CD4-positive, alpha-beta T cell treated with Interleukin-17A for 4 hours (primary cell): ENCODE measurements around the gene PLSCR2.
"Not testable (repeated sequence)": the region's sequence is repeated elsewhere in the genome, so short reads cannot be mapped to it uniquely, and the experiment has no call there.

Source experiments
- DNase-seq: peaks from one replicate; pipeline ENCODE4 v3.0.0-alpha.2; 2020; ENCODE audit warnings: mixed read lengths

The PLSCR2 gene

DNA sequence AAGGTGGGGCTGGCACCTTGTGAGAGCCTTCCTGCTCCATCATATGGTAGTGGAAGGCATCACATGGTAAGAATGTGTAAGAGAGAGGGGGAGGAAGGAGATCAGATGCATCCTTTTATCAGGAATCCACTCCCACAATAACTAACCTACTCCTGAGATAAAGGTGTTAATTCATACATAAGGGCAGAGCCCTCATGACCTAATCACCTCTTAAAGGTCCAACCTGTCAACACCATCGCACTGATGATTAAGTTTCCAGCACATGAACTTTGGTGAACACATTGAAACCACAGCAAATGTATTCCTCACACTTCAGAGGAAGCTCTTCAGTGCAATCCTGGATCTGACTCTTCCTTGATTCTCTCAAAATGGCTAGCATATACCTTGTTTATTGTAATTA lies 55.4 kb downstream of the PLSCR2 start:
- no peak for DNase-seq

DNA sequence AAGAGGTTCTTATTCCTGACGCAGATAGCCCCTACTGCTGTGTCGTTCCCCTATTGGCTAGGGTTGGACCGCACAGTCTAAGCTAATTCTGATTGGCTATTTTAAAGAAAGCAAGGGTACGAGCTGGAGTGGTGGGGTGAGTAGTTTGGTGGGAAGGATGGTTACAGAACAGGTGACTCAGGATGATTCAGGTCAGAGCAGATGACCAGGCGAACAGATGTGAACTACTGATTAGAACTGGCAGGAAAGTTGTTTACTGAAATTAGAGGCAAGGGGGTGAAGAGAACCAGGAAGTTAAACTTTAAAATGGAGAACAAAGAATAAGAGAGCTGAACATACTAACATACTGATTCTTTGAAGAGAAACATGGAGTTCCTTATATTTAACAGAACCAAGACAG lies 56.6 kb downstream of the PLSCR2 start:
- not testable (repeated sequence) for DNase-seq

DNA sequence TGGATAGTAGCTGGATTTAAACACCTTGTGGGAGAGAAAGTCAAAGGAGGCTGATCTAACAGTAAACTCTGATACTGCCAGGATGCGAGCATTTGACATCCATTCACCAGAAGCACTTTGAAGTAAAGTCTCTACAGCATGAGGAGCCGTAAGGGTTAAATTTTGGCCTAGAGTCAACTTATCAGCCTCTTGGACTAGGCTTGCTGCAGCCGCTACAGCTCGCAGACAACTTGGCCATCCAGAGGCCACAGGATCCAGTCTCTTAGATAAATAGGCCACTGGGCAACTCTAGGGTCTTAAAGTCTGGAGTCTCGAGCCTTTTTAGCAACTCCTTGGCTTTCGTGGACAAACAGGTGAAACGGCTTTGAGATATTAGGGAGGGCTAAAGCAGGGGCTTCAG lies 61.4 kb downstream of the PLSCR2 start:
- DNase-seq: no peak

DNA sequence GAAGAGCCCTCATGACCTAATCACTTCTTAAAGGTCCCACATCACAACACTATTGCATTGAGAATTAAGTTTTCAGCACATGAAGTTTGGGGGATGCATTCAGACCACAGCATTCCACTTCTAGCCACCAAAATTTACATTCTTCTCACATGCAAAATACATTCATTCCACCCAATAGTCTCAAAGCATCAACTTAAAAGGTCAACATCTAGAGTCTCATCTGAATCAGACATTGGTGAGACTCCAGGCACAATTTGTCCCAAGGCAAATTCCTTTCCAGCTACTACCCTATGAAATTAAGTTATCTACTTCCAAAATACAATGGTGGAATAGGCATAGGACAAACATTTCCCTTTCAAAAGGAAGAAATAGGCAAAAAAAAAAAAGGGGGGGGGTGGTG lies 64.9 kb downstream of the PLSCR2 start:
- DNase-seq: no peak

DNA sequence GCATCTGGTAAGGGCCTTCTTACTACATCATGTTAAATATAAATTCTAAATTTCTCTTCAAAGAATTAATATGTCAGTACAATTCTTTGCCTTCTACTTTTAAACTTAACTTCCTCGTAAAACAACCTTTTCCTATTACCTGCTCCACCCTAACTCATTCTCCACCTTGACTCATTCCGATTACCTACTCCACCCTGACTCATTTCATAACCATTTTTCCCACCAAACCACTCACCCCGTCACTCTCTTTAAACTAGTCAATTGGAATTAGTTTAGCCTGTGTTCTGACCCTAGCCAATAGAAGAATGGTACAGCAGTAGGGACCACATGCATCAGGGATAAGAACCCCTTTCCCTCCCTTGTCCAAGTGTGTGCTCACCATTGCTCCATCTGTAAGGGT lies 65.6 kb downstream of the PLSCR2 start:
- no peak for DNase-seq

DNA sequence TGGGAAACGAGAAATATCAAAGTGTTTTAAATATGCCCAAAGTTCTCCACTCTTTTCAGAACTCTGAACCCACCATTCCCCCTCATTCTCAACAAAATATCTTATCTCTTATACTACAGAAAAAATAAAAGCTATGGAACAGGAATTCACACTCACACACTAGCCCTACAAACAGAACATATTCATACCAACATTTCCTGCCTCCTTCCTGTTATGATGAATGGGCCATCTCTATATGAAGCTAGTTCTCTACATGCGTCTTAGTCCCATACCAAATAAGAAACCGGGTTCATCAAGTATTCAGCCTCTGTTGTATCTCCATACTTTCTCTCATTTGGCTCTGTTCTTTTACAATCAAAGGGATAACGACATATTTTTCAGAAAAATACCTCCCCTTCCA lies 72.6 kb downstream of the PLSCR2 start:
- DNase-seq: no peak

DNA sequence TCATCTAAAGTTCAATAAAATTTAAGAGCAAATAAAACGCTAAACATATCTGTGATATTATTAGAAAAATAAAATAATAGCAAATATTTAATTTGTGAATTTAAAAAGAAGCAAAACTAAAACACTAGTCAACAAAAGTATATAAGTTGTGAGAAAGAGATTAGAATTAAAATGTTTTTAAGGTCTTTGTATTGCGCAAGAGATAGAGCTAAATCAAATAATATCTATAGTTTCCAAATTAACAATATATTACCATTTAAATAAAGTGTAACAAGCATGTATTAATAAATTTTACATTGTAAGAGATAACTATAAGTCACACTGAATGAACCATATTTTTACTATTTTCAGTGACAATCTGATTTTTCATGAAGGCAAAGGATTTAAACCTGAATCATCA lies 74.2 kb downstream of the PLSCR2 start:
- no peak for DNase-seq

DNA sequence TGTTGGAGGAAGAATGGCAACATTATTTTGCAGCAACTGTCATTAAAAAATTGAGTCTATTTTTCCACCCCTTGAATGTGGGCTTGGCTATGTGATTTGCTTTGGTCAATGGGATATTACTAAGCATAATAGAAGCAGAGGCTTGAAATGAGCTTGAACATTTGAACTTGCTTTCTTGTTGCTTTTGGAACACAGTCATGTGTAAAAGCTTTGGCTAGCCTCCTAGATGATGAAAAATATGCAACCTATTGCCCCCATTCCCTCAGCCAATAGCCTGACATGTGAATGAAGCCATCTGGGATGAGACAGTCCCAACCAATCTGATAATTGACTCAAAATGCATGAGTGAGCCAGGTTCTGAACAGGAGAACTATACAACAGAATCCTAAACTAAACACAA lies 78.4 kb downstream of the PLSCR2 start:
- no peak for DNase-seq

DNA sequence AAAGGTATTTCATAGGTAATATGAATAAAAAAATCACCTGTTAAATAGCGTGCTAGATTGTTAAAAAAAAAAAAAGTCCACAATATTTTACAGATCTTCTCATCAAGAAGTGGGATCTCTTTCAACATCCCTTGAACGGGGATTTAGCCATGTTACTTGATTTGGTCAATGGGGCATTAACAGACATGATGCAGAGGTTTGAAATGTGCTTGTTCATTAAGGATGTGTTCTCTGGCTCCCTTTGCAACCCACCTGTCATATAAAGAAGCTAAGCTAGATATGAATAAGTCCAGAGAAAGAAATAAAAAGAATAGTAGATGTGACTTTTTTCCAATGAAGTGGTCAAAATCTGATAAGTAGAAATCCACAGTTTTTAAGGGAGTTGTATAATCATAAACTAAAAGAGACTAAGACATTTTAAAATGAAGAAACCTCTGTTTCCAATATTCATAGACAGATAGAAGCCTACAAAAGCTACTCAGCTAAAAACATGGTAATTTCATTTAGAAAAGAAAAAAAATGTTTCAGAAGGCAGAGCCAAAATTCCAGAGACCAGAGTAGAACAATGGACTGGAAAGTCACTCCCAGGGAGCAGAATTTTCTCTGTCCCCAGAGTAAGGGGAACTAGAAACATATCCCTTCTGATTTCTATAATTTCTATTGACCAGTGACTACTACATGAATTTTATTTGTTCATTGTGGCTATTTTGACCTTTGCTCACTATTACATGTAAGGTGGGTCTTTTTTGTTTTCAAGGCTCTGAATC lies 79.2 kb downstream of the PLSCR2 start:
- no peak for DNase-seq

DNA sequence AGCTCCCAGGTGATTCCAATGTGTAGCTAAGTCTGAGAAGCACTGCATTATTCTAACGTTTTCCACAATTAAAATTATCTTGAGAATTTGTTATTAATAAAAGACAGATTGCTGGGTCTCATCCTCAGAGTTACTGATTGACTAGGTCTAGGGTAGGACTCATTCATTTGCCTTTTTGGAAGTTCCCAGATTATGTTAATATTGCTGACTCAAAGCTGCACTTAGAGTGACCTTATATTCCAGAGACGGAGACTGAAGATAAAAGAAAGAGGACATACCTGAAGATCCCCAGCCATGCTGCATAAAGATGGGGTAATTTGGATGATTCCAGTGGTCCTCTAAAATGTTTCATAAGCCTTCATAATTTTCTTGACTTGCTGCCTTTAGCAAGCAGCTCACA lies 81.8 kb downstream of the PLSCR2 start:
- DNase-seq: no peak

DNA sequence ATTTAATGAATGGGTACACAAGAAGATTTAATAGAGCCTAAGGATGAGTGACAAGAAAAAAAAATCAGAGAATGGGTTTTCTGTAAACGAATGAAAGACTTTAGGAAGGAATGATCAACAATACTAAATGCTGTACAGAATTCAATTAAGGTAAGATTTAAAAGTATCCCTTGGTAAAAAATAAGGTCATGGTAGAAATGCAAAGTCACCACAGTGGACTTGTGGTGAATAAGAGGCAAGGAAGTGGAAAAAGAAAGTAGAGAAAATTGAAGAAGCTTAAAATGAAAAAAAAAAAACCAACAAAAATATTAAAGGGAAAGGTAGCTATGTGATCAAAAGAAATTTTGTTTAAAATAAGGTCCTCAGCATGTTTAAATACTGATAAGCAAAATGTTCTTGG lies 82.4 kb downstream of the PLSCR2 start:
- DNase-seq: no peak

DNA sequence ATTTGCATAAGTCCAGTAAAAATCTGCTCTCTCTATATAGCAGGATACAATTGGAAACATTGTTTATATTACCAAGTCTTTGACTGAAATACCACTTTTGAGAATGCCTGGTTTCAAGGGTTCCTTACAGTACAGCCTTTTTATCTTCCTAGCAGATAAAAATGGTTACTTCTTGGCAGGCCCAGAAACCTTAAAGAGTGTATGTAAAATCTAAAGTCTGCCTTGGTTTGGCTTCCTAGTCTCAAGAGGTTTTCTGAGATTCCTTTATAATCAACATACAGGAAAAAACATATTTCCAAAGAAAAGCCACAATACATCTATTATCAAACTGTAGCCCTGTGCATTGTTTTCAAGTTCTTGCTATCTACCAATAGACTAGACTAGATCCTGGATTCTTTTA lies 84.6 kb downstream of the PLSCR2 start:
- DNase-seq: no peak
